Loucy (cell line): ENCODE data around the gene PDK3.

Experiments used
- H2AFZ ChIP-seq: fragments of 200-600 bp; sonication (generic); 2 replicates; pipeline ENCODE4 v1.6.0; 2016; ENCODE audit warnings: antibody characterized with exemption, mild to moderate bottlenecking, low read length, moderate library complexity
- H3F3A ChIP-seq: fragments of 200-600 bp; 2 replicates; pipeline ENCODE4 v1.6.0; 2016; ENCODE audit warnings: antibody characterized with exemption, low read depth, mild to moderate bottlenecking
- H3K27me3 ChIP-seq: fragments of 200-600 bp; sonication (generic); 2 replicates; pipeline ENCODE4 v1.6.1; 2014; ENCODE audit warnings: low read length, mild to moderate bottlenecking; ENCODE audit not compliant: insufficient read depth, poor library complexity, severe bottlenecking
- H3K36me3 ChIP-seq: fragments of 200-600 bp; sonication (generic); 2 replicates; pipeline ENCODE4 v1.6.1; 2016; ENCODE audit warnings: low read length; ENCODE audit not compliant: insufficient read depth
- H3K4me1 ChIP-seq: fragments of 200-600 bp; sonication (generic); 2 replicates; pipeline ENCODE4 v1.5.1; 2014; ENCODE audit warnings: low read length, mild to moderate bottlenecking; ENCODE audit not compliant: insufficient read depth, poor library complexity, severe bottlenecking
- H3K4me2 ChIP-seq: fragments of 200-600 bp; sonication (generic); 2 replicates; pipeline ENCODE4 v1.6.0; 2014; ENCODE audit warnings: antibody characterized with exemption, low read length, low read depth, mild to moderate bottlenecking; ENCODE audit not compliant: poor library complexity, severe bottlenecking
- H3K4me3 ChIP-seq: fragments of 200-600 bp; sonication (generic); 2 replicates; pipeline ENCODE4 v1.5.1; 2014; ENCODE audit warnings: low read length, mild to moderate bottlenecking, mixed read lengths; ENCODE audit not compliant: poor library complexity, severe bottlenecking
- H3K79me2 ChIP-seq: fragments of 200-600 bp; sonication (generic); 2 replicates; pipeline ENCODE4 v1.6.1; 2014; ENCODE audit warnings: low read length; ENCODE audit not compliant: insufficient read depth
- H3K9ac ChIP-seq: fragments of 200-600 bp; sonication (generic); 2 replicates; pipeline ENCODE4 v1.6.0; 2014; ENCODE audit warnings: mild to moderate bottlenecking, low read depth, low read length, moderate library complexity; ENCODE audit not compliant: poor library complexity, severe bottlenecking
- H3K9me2 ChIP-seq: fragments of 200-600 bp; sonication (generic); replicated peaks from 2 replicates; pipeline ENCODE4 v1.6.1; 2016; ENCODE audit warnings: low read depth, low read length, mixed read lengths
- H3K9me3 ChIP-seq: fragments of 200-600 bp; sonication (generic); 2 replicates; pipeline ENCODE4 v1.6.1; 2014; ENCODE audit warnings: mild to moderate bottlenecking, antibody characterized with exemption, low read length, low read depth; ENCODE audit not compliant: insufficient read depth
- H4K20me1 ChIP-seq: fragments of 200-600 bp; sonication (generic); 2 replicates; pipeline ENCODE4 v1.6.0; 2014; ENCODE audit warnings: antibody characterized with exemption, low read length, mild to moderate bottlenecking; ENCODE audit not compliant: insufficient read depth, poor library complexity, severe bottlenecking
- CTCF ChIP-seq: fragments of 200-600 bp; sonication (generic); conservative IDR thresholded peaks from 2 replicates; pipeline ENCODE4 v1.5.1; 2014; ENCODE audit warnings: mild to moderate bottlenecking, antibody characterized with exemption, low read length
- EZH2phosphoT487 ChIP-seq: fragments of 200-600 bp; IDR thresholded peaks from 2 replicates; pipeline ENCODE4 v1.6.1; 2018; ENCODE audit warnings: antibody characterized with exemption, mild to moderate bottlenecking, moderate library complexity, borderline replicate concordance

The PDK3 gene

GRCh38 chrX:24550166-24550565 lies 85.1 kb downstream of the PDK3 start:
- Histone ChIP-seq H3K4me3 (no peak overlapping the region), H3F3A (no peaks in the 10 kb centered on the region), H4K20me1 (no peaks in the 10 kb centered on the region), H2AFZ (no peak overlapping the region), H3K79me2 (no peaks in the 10 kb centered on the region), H3K27me3 (no peaks in the 10 kb centered on the region), H3K9me2 (no peaks in the 10 kb centered on the region), H3K36me3 (no peaks in the 10 kb centered on the region), H3K4me2 (no peak overlapping the region), H3K9me3 (no peaks in the 10 kb centered on the region), H3K4me1 (no peaks in the 10 kb centered on the region), H3K9ac (no peak overlapping the region)
- TF ChIP-seq CTCF (no peak), EZH2phosphoT487 (no peak)

GRCh38 chrX:24553011-24553410 lies 87.9 kb downstream of the PDK3 start:
- no peak overlapping the region for H3K9ac ChIP-seq
- peaks cover 2% of the 10 kb centered on the region; the same call in 1 of the 2 replicates for H3K36me3 ChIP-seq
- no peaks in the 10 kb centered on the region for H3K4me1 ChIP-seq
- no peaks in the 10 kb centered on the region for H3K27me3 ChIP-seq
- TF ChIP-seq CTCF: no peak
- no peak overlapping the region for H3K4me3 ChIP-seq
- no peak overlapping the region for H2AFZ ChIP-seq
- H3K79me2 ChIP-seq: no peaks in the 10 kb centered on the region
- H3K4me2 ChIP-seq: no peak overlapping the region
- H3F3A ChIP-seq: no peaks in the 10 kb centered on the region
- H3K9me2 ChIP-seq: no peaks in the 10 kb centered on the region
- H3K9me3 ChIP-seq: no peaks in the 10 kb centered on the region
- H4K20me1 ChIP-seq: no peaks in the 10 kb centered on the region

GRCh38 chrX:24561121-24561520 lies 96.0 kb downstream of the PDK3 start:
- peaks cover 32% of the 10 kb centered on the region; the same call in 1 of the 2 replicates for H3K36me3 ChIP-seq
- H3K27me3 ChIP-seq: no peaks in the 10 kb centered on the region
- peak; percentile 35 for TF ChIP-seq CTCF
- no peak for TF ChIP-seq EZH2phosphoT487

More at GRCh38 chrX:24561121-24561520, 96.0 kb downstream of the PDK3 start:
- H3F3A ChIP-seq: no peaks in the 10 kb centered on the region
- no peaks in the 10 kb centered on the region for H3K79me2 ChIP-seq
- no peak overlapping the region for H3K4me2 ChIP-seq
- H4K20me1 ChIP-seq: no peaks in the 10 kb centered on the region
- no peaks in the 10 kb centered on the region for H3K9me2 ChIP-seq
- no peak overlapping the region for H2AFZ ChIP-seq
- H3K9me3 ChIP-seq: no peaks in the 10 kb centered on the region
- no peak overlapping the region for H3K9ac ChIP-seq
- no peak overlapping the region for H3K4me3 ChIP-seq
- no peaks in the 10 kb centered on the region for H3K4me1 ChIP-seq
